ENCODE data around the gene TMEM91. TPM values are rescaled to one million over a fixed set of nuclear protein-coding genes. Genes with fewer than 3 reads are reported as not detected.

Gene TMEM91
- total and polyA plus RNA-seq, 2 of the 8 experiments (the other 6 are each of a cell fraction or from before 2014, with no cell fraction given) = 5.3 to 7.4 TPM

DNA sequence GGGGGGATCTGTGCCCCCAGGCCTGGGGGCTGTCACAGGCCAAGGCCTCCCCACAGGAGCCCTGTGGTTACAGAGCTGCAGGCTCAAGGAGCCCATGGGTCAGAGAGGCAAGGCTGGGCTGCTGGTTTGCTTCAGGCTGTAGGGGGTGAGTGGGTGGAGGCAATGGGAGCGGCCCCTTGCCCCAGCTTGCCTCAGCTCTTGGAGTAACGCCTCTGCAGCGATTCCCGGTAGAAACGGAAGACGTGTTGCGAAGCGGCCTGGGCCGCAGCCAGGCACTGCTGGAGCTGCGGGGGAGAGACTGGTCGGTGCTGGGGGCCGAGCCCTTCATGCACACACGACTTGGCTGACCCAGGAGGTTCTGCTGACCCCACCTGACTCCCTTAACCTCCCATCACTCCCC, 10.1 kb downstream of the TMEM91 start (continued):
- TF ChIP-seq RAD21 (IDR thresholded peaks at IDR 0.05 in 1 of 2, conservative IDR thresholded peaks at IDR 0.05 in 1 of 2; ENCODE audit: low read depth in 2 of 2, low read length in 2 of 2) = no peak
- no peak for TF ChIP-seq SAP30 (IDR thresholded peaks at IDR 0.05; ENCODE audit: insufficient read depth, insufficient replicate concordance, low read length)
- TF ChIP-seq RNF2 (IDR thresholded peaks at IDR 0.05; ENCODE audit: borderline replicate concordance, low read depth, low read length, missing control alignments, poor library complexity, severe bottlenecking) = no peak

Measured in H1 (cell line).